Putamen (tissue), 1 donor: ENCODE measurements around the gene GRIK4.
"Not testable (repeated sequence)": the region's sequence is repeated elsewhere in the genome, so short reads cannot be mapped to it uniquely, and the experiment has no call there.

Source experiments
- DNase-seq: peaks from one replicate; pipeline ENCODE4 v3.0.0-alpha.2; 2016; ENCODE audit warnings: low spot score

GRIK4 gene

DNA sequence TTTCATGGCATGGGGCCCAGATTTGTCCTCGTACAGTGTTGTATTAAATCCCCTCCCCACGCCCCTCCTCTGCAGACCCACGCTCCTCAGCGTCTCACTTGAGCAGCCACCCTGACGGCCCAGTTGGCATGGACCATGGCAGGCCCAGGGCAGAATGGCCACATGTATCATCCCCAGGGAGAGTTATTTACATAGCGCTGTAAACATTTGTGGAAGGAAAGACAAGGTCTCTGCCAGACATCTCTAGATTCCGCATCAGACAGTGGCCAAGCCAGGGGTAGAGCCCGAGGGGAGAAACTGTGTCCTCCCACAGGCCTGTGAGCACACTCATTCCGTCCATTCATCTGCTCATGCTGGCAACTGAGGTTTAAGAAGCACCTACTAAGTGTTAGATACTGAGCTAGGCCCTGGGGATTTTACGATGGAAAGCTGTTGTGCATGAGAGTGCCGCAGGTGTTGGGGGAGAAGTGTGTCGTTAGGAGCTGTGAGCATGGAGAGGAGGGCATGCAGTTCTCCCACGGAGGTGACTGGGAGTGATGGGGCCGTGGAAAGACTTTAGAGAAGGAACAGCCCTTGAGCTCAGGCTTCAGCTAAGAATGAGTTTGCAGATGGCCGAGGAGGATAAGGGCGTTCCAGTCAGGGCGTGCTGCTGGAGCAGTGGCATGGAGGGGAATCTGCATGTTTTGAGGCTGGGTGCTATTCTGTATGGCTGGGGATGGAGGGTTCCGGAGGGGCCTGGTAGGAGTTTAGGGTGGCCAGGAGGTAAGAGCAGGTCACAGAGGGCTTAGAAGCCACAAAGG, 94.9 kb downstream of the GRIK4 start:
- no peak for DNase-seq

DNA sequence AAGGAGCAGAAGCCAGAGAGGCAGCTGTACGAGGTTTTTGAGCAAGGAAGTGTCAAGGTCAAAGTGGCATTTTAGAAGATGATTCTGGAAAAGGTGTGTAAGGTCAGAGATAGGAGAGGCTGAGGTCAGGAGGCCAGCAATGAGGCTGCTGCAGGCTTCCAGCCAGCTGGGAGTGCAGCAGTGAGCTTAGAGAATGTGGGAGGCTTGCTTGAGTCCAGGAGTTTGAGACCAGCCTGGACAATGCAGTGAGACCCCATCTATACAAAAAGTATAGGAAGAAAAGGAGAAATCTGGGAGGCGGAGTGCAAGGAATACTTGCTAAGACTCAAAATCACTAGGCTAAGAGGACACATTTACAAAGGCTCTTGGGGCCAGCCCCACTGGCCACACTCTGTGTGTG, 96.5 kb downstream of the GRIK4 start:
- no peak for DNase-seq

DNA sequence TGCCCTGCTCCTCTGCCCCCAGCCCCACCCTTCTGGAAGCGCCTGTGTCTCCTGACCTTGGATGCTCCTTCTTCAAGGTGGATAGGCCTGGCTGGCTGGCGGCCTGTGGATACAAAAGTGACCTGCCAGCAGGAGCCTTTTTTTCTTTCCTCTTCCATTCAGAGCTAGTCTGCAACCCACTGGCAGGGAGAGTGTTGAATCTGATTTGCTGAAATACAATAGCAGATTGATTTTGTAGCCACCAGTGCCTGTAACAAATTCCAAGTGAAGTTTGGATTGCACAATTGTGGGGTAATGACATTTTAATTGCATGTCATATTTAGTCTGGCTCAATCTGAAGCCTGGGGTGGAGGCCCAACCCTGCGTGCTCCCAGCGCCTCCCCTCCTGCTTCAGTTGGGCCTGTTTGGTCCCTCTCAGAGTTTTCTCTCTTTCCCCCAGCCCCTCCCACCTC, 97.2 kb downstream of the GRIK4 start:
- DNase-seq = no peak

DNA sequence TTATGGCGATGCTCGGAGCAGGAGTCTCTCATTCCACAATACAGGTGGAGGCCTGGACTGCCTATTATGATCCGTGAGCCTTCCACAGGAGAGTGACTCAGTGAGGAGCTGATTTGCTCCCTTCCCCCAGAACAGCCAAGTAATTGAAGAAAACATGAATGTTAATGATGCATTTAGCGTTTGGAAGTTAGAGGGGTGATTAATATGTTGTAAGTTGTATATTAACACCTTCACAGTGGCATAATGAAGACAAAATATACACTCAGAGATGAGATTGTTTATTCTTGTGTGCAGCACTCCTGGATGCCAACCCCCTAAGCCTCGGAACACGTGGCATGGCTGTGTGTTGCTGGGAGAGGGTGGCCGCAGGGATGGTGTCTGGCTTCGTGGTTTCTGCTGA, 98.6 kb downstream of the GRIK4 start:
- DNase-seq = no peak

DNA sequence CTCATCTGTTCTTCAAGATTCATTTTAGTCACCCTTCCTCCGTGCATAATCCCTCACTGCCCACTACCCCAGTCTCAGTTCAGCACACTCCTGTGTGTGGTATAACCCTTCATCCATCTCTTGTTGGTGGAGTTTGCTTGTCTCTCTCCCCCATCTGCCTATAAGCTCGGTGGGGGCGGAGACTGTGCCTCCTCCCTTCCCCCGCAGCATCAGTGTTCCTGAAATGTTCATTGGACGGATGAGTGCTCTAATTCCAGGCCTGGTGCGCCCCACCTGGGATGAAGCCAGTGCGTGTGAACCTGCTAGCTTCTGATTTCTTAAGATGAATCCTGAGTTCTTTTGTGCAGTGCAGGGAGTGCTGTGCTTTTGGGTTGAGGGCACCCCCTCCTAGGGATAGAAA, 100.0 kb downstream of the GRIK4 start:
- DNase-seq = no peak

DNA sequence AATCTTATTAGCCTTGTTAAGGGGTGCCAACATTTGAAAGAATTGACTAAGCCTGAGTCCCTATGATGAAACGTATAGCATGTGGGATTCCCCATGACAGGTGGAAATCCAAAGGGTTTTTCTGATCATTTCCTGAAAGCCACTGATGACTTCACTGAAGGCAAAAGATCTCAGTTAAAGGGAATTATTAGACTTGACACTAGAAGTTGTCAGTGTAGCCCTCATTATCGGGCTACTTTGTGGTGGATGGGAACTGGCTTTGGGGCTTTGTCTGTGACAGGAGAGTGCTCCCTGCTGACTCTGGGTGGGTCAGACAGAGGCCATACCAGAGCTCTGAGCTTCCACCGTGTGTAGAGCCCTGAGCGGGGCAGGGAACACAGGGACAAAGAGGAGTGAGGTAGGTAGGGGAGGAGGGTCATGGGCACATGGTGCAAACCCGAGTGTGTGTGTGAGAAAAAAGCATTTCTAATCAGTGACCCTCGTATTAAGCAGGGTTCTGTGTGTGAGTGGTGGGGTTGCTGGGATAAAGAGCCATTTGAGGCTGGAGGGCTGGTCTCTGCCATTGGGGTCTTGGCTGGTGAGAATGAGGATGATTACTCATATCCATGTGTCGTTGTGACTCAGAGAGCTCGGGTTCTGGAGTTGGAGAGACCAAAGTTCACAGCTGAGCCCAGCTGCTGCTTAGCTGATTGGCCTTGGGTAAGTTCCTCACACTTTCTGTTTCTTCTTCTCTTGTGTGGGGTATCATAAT, 101.1 kb downstream of the GRIK4 start:
- no peak for DNase-seq

DNA sequence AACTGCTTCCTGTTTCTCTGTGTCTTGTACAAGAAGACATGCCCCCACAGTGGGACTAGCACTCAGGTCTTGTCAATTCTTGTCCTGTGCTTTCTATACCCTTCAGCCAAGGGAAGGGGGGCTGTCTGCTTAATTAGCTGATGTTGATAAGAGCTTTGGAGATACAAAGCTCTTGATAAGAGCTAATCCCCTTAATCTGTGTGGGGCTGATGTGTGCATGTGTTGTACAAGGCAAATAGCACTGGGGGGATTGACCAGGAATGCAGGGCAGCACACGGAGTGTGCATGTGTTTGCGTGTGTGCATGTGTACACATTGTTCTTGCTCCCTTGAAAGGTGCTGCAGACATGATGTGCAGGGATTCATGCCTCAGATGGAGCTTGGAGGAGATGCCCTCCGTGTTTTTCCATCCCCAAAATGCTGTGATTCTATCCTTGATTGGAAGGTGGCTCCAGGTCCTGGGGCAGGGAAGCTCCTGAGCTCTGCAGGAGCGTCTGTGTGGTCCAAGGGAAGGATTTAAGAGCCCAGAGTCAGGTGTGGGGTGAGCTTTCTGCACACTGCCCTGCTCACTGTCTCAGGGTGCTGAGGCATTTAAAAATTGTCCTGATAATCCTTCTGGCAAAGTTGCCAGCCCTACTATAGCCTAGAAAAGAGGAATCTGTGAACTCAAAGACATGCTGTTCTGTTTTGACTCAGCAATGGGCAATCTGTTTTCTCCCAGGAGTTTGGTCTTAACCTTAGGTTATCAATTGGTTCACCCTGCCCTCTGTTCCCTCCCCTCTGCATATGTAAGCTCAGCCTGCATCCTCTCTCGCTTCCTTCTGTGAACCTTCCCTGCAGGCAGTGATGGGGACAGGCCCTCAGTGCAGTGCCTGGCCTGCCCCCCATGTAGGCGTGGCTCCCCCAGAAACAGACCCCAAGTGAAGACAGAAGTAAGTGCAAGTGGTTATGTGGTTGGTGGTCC, 102.0 kb downstream of the GRIK4 start:
- no peak for DNase-seq

DNA sequence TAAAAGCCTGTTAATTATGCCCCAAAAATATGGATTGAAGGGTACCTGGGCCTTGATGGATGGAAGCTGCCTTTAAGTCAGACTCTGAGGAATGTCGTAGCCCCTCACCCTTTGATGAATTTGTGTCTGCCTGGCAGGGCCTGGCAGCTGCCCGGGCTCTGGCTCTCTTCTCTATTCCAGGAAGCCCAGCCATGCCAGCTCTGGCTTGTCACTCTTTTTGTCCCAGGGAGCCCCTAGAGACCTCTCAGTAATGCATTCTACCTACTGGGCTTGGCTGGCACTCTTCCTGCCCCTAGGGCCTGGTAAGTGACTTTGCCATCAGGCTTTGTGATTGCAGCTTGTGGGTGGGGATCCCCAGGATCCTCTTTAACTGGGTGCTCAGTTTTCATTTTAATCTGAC, 103.8 kb downstream of the GRIK4 start:
- DNase-seq = no peak

DNA sequence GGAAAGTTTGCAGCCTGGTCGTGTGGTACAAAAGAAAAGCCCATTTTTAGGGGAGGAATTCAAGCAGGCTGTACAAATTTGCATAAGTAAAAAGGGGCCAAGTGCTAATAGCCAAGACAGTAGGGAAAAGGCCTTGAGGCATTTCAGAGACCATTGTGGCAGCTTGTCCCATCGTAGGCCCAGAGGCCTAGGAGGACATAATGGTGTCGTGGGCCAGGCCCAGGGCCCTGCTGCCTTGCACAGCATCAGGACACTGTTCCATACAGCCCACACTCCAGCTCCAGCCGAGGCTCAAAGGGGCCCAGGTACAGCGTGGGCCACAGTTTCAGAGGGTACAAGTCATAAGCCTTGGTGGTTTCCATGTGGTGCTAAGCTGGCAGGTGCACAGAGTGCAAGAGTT, 106.9 kb downstream of the GRIK4 start:
- DNase-seq = no peak

DNA sequence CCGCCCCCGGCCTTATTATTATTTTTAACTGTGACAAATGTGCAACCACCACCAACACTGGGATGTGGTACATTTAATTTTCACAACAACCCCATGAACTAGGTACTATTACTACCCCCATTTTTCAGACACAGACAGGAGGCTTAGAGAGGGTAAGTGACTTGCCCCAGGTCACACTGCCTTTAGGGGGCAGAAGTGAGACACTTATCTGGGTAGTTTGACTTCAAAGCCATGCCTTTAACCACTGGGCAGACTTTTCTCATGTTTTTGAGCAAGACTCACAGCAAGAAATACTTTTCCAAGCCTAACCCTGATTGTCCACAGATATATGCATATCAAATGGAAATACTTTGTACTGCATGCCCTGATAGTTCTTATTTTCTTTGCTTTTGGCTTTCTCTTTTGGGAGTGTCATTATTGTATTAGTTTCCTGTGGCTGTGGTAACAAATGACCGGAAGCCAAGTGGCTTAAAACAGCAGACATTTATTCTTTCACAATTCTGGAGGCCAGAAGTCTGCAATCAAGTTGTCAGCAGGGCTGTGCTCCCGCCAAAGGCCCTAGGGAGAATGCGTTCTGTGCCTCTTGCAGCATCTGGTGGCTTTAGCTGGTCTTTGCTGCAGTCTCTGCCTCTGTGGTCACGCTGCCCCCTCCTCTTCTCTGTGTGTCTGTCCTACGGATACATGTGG, 110.8 kb downstream of the GRIK4 start:
- no peak for DNase-seq

DNA sequence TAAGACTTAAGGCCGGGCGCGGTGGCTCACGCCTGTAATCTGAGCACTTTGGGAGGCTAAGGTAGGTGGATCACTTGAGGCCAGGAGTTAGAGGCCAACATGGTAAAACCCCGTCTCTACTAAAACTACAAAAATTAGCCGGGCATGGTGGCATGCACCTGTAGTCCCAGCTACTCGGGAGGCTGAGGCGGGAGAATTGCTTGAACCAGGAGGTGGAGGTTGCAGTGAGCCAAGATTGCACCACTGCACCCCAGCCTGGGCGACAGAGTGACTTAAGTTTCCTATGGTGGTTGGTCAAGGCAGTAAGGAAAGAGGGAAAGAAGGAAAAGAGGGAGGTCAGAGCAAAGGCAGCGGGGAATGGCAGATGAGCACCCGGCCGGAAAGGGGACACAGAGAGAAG, 113.4 kb downstream of the GRIK4 start:
- DNase-seq = not testable (repeated sequence)

DNA sequence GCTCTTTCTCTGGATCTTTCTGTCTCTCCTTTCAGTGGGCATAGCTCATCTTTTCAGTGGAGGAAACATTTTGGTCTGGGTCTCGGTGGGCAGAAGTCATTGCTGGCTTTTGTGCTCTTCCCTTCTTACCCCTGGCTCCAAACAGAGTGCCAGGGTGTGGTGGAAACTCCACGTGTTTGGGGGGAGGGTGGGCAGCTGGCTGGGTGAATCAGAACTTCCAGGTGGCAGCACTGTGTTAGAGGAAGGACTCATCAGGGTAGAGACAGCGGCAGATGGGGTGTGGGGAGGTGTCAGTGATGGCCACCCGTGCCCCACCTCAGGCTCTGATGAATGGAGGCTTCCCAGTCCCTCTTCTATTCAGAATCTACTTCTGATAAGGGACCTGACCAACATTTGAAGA, 114.0 kb downstream of the GRIK4 start:
- DNase-seq = no peak

DNA sequence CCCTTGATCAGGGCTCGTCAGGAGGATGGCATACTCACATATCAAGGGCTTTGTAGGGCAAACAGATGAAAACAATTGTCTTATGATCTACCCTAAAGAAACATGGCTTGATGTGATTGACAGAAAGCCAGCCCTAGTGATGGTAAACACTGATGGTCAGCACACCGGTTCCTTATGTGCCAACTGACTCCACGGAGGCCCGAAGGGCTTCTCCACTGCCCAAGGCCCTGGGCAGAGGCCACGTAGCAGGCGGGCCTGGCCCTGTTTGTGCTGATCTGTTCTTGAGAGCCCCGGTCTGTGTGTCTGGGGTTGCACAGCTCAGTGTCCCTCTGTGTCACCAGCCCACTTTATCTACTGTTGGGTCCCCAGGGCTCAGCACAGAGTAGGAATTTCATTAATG, 115.2 kb downstream of the GRIK4 start:
- DNase-seq = no peak

DNA sequence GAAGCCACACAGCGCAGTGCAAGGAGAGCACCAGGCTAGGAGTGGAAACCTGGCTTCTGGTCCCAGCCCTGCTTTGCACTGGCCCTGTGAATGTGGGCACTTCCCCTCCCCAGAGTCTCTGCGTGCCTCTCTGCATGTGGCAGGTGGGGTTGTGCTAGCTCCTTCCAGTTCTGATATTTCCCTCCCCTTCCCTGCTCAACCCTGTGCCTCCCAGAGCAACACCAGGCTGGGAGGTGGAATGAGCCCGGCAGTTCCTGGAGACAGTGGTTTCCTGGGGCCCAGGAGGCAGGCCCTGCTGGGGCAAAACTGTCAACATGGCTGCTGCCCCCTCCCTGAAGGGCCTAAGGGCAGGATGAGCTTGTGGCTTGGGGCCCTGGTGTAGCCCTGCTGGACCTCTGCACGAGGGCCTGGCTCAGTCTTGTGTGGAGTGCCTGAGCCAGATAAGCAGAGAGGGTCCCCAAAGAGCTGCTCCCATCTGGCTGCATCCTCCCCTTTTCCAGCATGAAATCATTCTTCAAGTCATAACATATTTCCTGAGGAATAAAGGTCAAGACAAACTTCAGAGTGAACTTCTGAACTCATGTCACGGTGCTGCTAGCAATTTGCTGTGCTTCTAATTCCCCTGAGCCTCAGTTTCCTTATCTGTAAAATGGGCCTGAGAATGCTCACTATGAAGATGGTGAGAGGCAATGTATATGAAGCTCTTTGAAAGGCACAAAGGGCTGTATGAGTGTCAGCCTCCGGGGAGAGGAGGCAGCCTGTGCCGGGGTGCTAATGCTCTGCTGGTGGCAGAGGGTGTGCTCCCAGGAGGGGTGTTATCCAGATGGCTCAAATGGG, 116.0 kb downstream of the GRIK4 start:
- no peak for DNase-seq

DNA sequence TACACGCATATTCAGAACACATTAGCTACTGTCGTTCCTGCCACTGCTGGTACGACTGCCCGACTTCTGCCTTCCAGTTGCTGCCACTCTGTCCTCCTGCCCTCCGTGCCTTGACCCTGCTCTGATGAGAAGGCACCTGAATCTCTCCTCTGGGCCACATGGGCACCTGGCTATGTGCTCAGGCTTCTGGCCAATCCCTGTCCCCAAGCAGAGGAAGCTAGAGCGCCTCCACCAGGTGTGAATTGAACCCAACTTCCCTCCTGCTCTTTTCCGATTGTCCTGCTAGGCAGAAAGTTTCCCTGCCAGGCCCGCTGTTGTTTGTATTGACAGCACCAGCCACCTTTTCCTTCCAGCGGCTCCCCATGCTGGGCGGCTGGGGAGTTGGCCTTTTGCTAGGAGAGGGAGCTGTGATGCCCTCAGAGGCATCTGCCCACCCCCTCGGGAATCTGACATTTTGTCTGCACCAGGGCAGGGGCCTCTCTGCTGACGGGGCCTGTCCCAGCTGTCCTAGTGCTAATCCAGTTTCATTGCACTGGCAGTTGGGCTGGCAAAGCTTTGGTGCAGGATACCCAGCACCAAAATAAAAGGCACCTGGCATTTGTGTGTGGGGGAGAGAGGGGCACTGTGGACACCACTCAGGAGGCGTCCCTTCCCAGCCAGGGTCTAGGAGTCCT, 118.0 kb downstream of the GRIK4 start:
- no peak for DNase-seq

DNA sequence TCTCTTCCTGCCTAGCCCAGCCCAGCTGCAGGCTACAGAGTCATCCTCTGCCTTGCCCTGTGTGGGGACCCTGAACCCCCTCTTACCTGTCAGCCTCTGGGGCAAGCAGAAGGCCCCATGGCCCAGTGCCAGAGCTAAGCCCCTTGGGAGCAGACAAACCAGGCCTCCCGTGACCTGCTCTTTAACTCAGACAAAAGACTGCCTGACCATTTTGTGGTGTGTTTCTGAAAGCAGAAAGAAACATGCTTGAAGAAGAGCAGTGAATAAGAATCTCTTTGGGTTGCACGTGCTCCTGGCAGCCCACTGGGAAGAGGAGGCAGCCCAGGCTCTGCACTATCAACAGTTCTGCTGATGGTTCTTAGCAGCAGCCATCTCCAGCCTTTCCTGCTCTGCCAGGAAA, 118.6 kb downstream of the GRIK4 start:
- DNase-seq = no peak

DNA sequence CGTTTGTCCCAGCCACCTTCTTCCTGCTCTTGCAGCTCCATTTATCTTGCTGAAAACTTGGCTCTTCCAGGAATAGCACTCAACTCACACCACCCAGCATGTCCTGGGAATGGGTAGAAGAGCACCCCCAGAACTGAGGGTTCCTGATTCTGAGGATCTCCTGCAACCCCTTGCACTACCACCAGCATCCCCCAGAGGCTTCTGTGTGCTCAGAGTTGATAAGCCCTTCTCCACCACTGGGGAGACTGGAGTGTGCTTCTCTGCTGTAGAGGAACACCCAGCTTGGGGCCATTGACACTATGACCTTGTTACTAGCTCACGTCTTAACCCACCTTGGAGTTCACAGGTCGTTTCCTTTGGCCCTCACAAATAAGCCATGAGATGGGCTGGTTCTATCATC, 121.0 kb downstream of the GRIK4 start:
- no peak for DNase-seq

DNA sequence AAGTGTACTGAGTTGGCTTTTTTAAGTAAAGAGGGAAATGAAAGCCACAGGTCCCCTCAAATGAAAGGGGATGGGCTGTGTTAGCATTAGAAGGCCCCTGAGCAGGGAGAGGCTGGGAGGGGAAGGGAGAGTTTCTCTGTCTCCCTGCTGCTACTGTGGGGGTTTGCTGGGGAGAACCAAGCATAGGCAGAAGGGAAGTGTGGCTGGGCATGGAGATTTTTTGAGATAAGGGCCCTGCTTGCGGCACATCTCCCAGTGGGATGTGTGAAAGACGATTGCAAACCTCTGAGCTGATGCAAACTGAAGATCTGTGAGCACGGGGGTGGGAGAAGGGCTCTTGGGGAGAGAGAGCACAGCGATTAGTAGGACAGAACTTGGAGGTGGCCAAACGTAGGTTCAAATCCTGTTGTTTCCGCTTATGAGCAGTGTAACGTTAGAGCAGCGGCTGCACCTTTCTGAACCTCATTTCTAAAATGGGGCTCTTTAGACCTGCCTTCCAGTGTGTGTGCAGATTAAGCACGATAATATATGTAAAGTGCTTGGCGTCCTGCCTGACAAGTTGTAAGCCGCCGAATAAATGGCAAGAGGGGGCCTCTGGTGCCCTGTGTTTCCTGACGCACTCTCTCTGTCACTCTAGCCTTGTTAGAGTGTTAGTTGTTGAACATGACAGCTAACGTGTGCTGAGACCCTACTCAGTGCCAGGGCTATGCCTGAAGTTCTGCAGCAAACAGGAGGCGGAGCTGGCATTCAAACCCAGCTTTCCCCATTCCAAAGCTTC, 122.3 kb downstream of the GRIK4 start:
- no peak for DNase-seq

DNA sequence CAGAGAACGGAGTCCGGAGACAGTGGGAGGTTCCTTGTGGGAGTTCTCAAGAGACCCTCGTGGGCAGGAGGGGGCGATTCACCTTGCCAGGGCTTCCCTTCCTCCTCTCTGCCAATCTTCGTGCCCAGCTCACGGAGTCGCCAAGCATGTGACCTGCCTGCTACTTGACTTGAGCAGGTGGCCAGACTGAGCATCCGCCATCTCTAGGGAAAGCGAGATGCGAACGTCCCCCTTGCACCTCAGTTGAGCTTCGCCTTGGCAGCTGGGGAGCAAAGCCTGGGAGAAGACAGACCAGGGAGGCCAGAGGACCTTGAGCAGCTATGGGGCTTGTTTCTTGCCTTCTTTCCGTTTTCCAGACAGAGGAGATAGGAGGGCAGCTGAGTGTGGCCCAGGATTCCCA, 123.2 kb downstream of the GRIK4 start:
- no peak for DNase-seq
